Measurements from ENCODE around the gene MEP1B. TPM values are rescaled to one million over a fixed set of nuclear protein-coding genes. Genes with fewer than 3 reads are reported as not detected.

MEP1B gene
- total and polyA plus RNA-seq, 2 experiments from 2014 or later: not detected

DNA sequence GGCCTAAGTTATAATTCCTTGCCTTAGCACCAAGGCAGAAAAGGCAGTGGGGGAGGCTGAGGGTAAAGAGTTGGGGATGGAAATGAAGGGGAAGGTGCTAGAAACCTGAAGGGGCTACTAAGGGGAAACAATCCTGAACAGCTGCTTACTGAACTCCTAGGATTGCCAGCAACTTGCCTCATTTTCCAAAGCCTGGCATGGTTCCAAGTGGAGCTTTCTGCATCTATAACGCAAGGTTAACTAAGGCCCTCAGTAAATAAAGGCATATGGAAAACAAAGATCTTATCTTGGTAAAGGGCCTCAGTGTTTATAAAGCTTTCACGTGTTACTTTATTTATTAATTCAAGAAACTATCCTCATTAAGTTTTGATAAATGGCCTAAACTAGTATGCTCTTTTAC is 10.9 kb downstream of the MEP1B start:
- no peak for TF ChIP-seq EZH2 (IDR thresholded peaks at IDR 0.05; ENCODE audit: insufficient read depth, poor library complexity, severe bottlenecking)
- no peak for TF ChIP-seq EZH2phosphoT487 (IDR thresholded peaks at IDR 0.05; ENCODE audit: insufficient read depth, low read depth)
- Histone ChIP-seq H3F3A (ENCODE audit: insufficient read depth) (no peaks in the 10 kb centered on the region), H3K27me3 (replicated peaks; ENCODE audit: insufficient read depth) (no peaks in the 10 kb centered on the region), H3K9me2 (ENCODE audit: insufficient read depth) (no peaks in the 10 kb centered on the region), H3K9ac (no peak overlapping the region), H3K27ac (no peak overlapping the region), H3K79me2 (ENCODE audit: insufficient read depth) (no peaks in the 10 kb centered on the region), H3K36me3 (ENCODE audit: low read depth) (no peaks in the 10 kb centered on the region), H3K4me3 (no peak overlapping the region), H3K4me1 (ENCODE audit: insufficient read depth) (no peaks in the 10 kb centered on the region), H3K4me2 (ENCODE audit: unreplicated experiment) (no peak overlapping the region), H4K20me1 (ENCODE audit: insufficient read depth) (no peaks in the 10 kb centered on the region), H3K9me3 (ENCODE audit: low read depth) (no peaks in the 10 kb centered on the region), H2AFZ (no peak overlapping the region)
- in situ Hi-C loops (cut with MboI): no loop called here
- WGBS, 2 experiments (ENCODE audit: low coverage in 1 of 2, low lambda C conversion rate in 2 of 2, missing lambda C conversion rate in 2 of 2): 46 to 63% methylated on average over 2 of the region's 2 CpGs
- DNase-seq: no peak

- H3K36me3 ChIP-seq (ENCODE audit: low read depth): no peaks in the 10 kb centered on the region
- 23 to 28% methylated on average over 3 of the region's 3 CpGs for WGBS, 2 experiments (ENCODE audit: low coverage in 1 of 2, low lambda C conversion rate in 2 of 2, missing lambda C conversion rate in 2 of 2)
- H3K4me3 ChIP-seq: no peak overlapping the region
- H3K27me3 ChIP-seq (replicated peaks; ENCODE audit: insufficient read depth): no peaks in the 10 kb centered on the region; the same call in 1 of the 2 replicates
- no peak overlapping the region for H2AFZ ChIP-seq
- TF ChIP-seq EZH2 (IDR thresholded peaks at IDR 0.05; ENCODE audit: insufficient read depth, poor library complexity, severe bottlenecking) (no peak), EZH2phosphoT487 (IDR thresholded peaks at IDR 0.05; ENCODE audit: insufficient read depth, low read depth) (no peak)
- no peaks in the 10 kb centered on the region for H3K79me2 ChIP-seq (ENCODE audit: insufficient read depth)
- H3K4me2 ChIP-seq (ENCODE audit: unreplicated experiment): no peak overlapping the region
- no peak overlapping the region for H3K9ac ChIP-seq
- H3F3A ChIP-seq (ENCODE audit: insufficient read depth): no peaks in the 10 kb centered on the region
- H3K4me1 ChIP-seq (ENCODE audit: insufficient read depth): no peaks in the 10 kb centered on the region
- in situ Hi-C loops (cut with MboI): no loop called here
- no peak overlapping the region for H3K27ac ChIP-seq
- no peak for DNase-seq
- no peaks in the 10 kb centered on the region for H4K20me1 ChIP-seq (ENCODE audit: insufficient read depth)
- H3K9me2 ChIP-seq (ENCODE audit: insufficient read depth): no peaks in the 10 kb centered on the region
- H3K9me3 ChIP-seq (ENCODE audit: low read depth): no peaks in the 10 kb centered on the region
Measured at GRCh38 chr18:32201948-32202672, 12.3 kb downstream of the MEP1B start.

GRCh38 chr18:32208023-32208422 is 18.2 kb downstream of the MEP1B start:
- TF ChIP-seq EZH2phosphoT487 (IDR thresholded peaks at IDR 0.05; ENCODE audit: insufficient read depth, low read depth) (no peak), EZH2 (IDR thresholded peaks at IDR 0.05; ENCODE audit: insufficient read depth, poor library complexity, severe bottlenecking) (no peak)
- H3K4me3 ChIP-seq: no peak overlapping the region
- no peaks in the 10 kb centered on the region; the same call in 1 of the 2 replicates for H3K27me3 ChIP-seq (replicated peaks; ENCODE audit: insufficient read depth)
- no peaks in the 10 kb centered on the region for H3K79me2 ChIP-seq (ENCODE audit: insufficient read depth)
- WGBS, 2 experiments (ENCODE audit: low coverage in 1 of 2, low lambda C conversion rate in 2 of 2, missing lambda C conversion rate in 2 of 2): 3 to 4% methylated on average over 2 of the region's 2 CpGs
- no peaks in the 10 kb centered on the region for H3K9me2 ChIP-seq (ENCODE audit: insufficient read depth)
- H3K36me3 ChIP-seq (ENCODE audit: low read depth): no peaks in the 10 kb centered on the region
- no peak overlapping the region for H3K9ac ChIP-seq
- no peak overlapping the region for H3K27ac ChIP-seq
- H3K4me2 ChIP-seq (ENCODE audit: unreplicated experiment): no peak overlapping the region
- DNase-seq: no peak
- H3K9me3 ChIP-seq (ENCODE audit: low read depth): no peaks in the 10 kb centered on the region
- H4K20me1 ChIP-seq (ENCODE audit: insufficient read depth): no peaks in the 10 kb centered on the region
- H2AFZ ChIP-seq: no peak overlapping the region
- H3F3A ChIP-seq (ENCODE audit: insufficient read depth): no peaks in the 10 kb centered on the region
- in situ Hi-C loops (cut with MboI): no loop called here
- H3K4me1 ChIP-seq (ENCODE audit: insufficient read depth): no peaks in the 10 kb centered on the region

DNA sequence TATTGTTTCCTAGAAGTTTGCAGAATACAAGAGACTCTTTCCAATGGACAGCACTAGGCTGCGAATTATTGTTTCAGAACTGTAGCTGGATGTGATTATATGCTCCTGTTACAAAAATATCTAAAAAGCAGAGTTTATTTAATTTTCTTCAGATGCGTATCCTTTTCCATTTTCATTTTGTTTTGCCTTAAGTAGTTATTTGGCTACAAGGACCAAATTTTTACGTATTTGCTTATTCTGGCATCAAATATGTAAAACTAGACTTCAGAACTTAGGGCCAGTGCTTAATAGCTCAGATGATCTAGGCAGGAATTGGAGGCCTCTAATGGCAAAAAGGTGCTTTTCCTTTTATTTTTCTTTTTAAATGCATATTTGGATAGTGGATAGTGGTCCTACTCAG is 18.7 kb downstream of the MEP1B start:
- Histone ChIP-seq H3F3A (ENCODE audit: insufficient read depth) (no peaks in the 10 kb centered on the region), H3K4me1 (ENCODE audit: insufficient read depth) (no peaks in the 10 kb centered on the region), H3K36me3 (ENCODE audit: low read depth) (no peaks in the 10 kb centered on the region), H3K27ac (no peak overlapping the region), H3K4me3 (no peak overlapping the region), H4K20me1 (ENCODE audit: insufficient read depth) (no peaks in the 10 kb centered on the region), H3K9me3 (ENCODE audit: low read depth) (no peaks in the 10 kb centered on the region), H3K79me2 (ENCODE audit: insufficient read depth) (no peaks in the 10 kb centered on the region), H3K4me2 (ENCODE audit: unreplicated experiment) (no peak overlapping the region), H2AFZ (no peak overlapping the region), H3K9me2 (ENCODE audit: insufficient read depth) (no peaks in the 10 kb centered on the region), H3K27me3 (replicated peaks; ENCODE audit: insufficient read depth) (no peaks in the 10 kb centered on the region; the same call in 1 of the 2 replicates), H3K9ac (no peak overlapping the region)
- DNase-seq: no peak
- no peak for TF ChIP-seq EZH2phosphoT487 (IDR thresholded peaks at IDR 0.05; ENCODE audit: insufficient read depth, low read depth)
- in situ Hi-C loops (cut with MboI): no loop called here
- 8 to 11% methylated on average over 3 of the region's 3 CpGs for WGBS, 2 experiments (ENCODE audit: low coverage in 1 of 2, low lambda C conversion rate in 2 of 2, missing lambda C conversion rate in 2 of 2)

Measured in GM23248 (cell line).